BJ (cell line): ENCODE measurements around the gene ARHGEF10L. TPM values are rescaled to one million over a fixed set of nuclear protein-coding genes. Genes with fewer than 3 reads are reported as not detected.

Experiments
- CTCF ChIA-PET: fragments of 350-600 bp; formaldehyde crosslinking; extraction: SDS; loops from one replicate; lab custom pipeline; 2021; ENCODE audit warnings: antibody characterized with exemption, inconsistent platforms; lab: Yijun Ruan, JAX
- POLR2A ChIA-PET: fragments of 300-600 bp; sonication (Branson Sonifier 250); formaldehyde crosslinking; extraction: SDS; loops from one replicate; lab custom pipeline; 2021; ENCODE audit warnings: antibody characterized with exemption; lab: Charles Lee
- DNase-seq: peaks from one replicate; pipeline ENCODE4 v3.0.0-alpha.2; 2011; ENCODE audit warnings: low read depth
- H3K27me3 ChIP-seq: 2 replicates; pipeline ENCODE4 v1.6.0; 2011; ENCODE audit warnings: low read length; ENCODE audit not compliant: control insufficient read depth, insufficient read depth
- H3K36me3 ChIP-seq: 2 replicates; pipeline ENCODE4 v1.5.1; 2011; ENCODE audit warnings: low read length; ENCODE audit not compliant: control insufficient read depth, insufficient read depth
- H3K4me3 ChIP-seq: 2 replicates; pipeline ENCODE4 v1.5.1; 2011; ENCODE audit warnings: low read depth, mild to moderate bottlenecking, control low read depth, low read length
- CTCF ChIP-seq: IDR thresholded peaks from 2 replicates; pipeline ENCODE4 v1.5.1; 2011; ENCODE audit warnings: low read depth, mild to moderate bottlenecking, control low read depth, inconsistent platforms, low read length, moderate library complexity; ENCODE audit not compliant: insufficient read depth
- polyA plus RNA-seq: library from polyadenylated mRNA; depleted of rRNA; stranded (reverse); fragments of >200 nt; gene quantifications from 2 replicates; pipeline ENCODE4 v1.2.3, GENCODE V29; 2011

Gene ARHGEF10L
- polyA plus RNA-seq, 1 experiment: 12.5 TPM

- CTCF ChIA-PET: interaction anchor here (1.6 kb wide), 1 partner anchor 26 kb away, joined by 4 read pairs; no protein-coding TSS in a partner anchor
- no peak for DNase-seq
- POLR2A ChIA-PET: no interaction called here
- H3K27me3 ChIP-seq: no peaks in the 10 kb centered on the region
- TF ChIP-seq CTCF: no peak
- peaks cover 30% of the 10 kb centered on the region for H3K36me3 ChIP-seq
- H3K4me3 ChIP-seq: no peak overlapping the region
Measured at GRCh38 chr1:17635811-17636210, 96.3 kb downstream of the ARHGEF10L start.

- Histone ChIP-seq H3K27me3 (no peaks in the 10 kb centered on the region), H3K36me3 (peaks cover 33% of the 10 kb centered on the region), H3K4me3 (no peak overlapping the region)
- ChIA-PET POLR2A (no interaction called here), CTCF (interaction anchor here (1.6 kb wide), 1 partner anchor 25 kb away, joined by 4 read pairs; no protein-coding TSS in a partner anchor)
- no peak for TF ChIP-seq CTCF
- no peak for DNase-seq
Measured at GRCh38 chr1:17636612-17637011, 97.1 kb downstream of the ARHGEF10L start.

GRCh38 chr1:17637055-17637454 lies 97.6 kb downstream of the ARHGEF10L start:
- ChIA-PET CTCF (interaction anchor here (1.6 kb wide), 1 partner anchor 24 kb away, joined by 4 read pairs; no protein-coding TSS in a partner anchor), POLR2A (no interaction called here)
- no peak for TF ChIP-seq CTCF
- Histone ChIP-seq H3K4me3 (no peak overlapping the region), H3K27me3 (no peaks in the 10 kb centered on the region), H3K36me3 (peaks cover 33% of the 10 kb centered on the region)
- DNase-seq: no peak

GRCh38 chr1:17639703-17640340 lies 100.3 kb downstream of the ARHGEF10L start:
- Histone ChIP-seq H3K36me3 (peaks cover 35% of the 10 kb centered on the region), H3K27me3 (no peaks in the 10 kb centered on the region), H3K4me3 (no peak overlapping the region)
- ChIA-PET CTCF (interaction anchor here (0.9 to 5.0 kb wide), 4 partner anchors 14 to 186 kb away, joined by 3 to 23 read pairs (median 4); no protein-coding TSS in a partner anchor), POLR2A (no interaction called here)
- DNase-seq: no peak
- TF ChIP-seq CTCF: no peak

GRCh38 chr1:17640393-17640792 lies 100.9 kb downstream of the ARHGEF10L start:
- peaks cover 29% of the 10 kb centered on the region for H3K36me3 ChIP-seq
- CTCF ChIA-PET: interaction anchor here (1.1 to 5.0 kb wide), 3 partner anchors 13 to 146 kb away, joined by 4 to 23 read pairs (median 4); no protein-coding TSS in a partner anchor
- DNase-seq: no peak
- POLR2A ChIA-PET: no interaction called here
- no peaks in the 10 kb centered on the region for H3K27me3 ChIP-seq
- TF ChIP-seq CTCF: no peak
- no peak overlapping the region for H3K4me3 ChIP-seq
